ENCODE measurements around the gene GRIK4.

Gene GRIK4

DNA sequence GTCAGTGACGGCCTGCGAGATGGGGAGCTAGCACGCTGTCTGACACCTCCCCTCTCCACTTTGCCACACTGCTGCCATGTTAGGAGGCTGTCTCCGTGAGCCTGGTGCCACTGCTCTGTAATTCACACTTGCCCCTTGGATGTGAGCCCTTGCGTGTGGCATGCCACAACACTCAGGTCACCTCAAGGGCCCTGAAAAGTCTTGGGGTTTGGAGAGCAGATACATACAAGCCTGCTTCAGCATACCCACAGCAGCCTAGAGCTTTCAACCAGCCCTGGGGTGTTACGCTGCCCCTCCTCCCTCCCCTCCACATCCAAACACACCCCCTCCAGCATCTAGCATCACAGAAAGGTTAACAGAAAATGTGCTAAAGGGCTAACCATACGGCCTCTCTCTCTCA is 442.8 kb downstream of the GRIK4 start:
- no peak for DNase-seq (ENCODE audit: low spot score)

DNA sequence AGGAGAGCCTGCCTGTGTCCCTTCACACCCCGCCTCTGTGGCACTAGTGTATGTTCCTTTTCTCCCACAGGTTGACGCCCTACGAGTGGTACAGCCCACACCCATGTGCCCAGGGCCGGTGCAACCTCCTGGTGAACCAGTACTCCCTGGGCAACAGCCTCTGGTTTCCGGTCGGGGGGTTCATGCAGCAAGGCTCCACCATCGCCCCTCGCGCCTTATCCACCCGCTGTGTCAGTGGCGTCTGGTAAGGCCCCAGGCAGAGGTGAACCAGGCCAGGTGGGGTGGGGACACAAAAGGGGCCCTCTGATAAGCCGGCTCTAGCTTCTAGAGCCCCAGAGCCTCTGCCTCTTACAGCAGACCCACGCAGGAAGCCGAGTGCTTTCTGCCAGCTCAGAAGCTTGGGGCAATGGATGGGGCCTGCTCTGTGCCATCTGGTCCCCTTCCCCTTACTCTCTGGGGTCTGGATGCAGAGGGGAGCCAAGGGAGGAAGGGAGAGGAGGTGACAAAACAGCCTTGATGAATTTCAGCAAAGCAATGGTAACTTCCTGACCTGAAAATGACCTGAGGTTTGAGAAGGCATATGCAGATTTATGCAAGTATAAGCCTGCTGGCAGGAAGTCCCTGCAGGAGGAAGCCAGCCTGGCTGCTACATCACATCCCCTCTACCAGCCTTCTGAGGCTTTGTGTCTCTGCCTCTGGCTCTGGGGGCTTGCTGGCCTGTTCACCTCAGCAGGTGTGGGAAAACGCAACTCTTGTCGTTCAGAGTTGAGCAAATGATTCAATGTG is 445.4 kb downstream of the GRIK4 start:
- no peak for DNase-seq (ENCODE audit: low spot score)

DNA sequence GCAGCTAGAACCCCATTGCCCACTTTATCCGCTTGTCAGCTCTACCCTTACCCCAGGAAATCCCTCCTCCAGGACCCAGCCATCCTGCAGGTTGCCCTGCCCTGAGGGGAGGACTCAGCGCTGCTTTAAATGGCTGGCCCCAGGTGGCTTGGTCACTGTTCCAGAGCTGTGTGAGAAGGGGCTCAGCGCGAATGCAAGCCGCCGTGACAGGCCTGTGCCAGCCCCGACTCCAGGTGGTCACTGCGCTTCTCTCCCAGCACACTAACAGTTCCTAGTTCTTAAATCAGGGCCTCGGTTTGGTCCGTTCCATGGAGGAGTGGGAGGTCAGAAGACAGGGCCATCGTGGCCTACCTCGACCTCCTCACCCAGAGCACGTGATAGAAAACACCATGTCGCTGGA is 446.6 kb downstream of the GRIK4 start:
- DNase-seq (ENCODE audit: low spot score): no peak

DNA sequence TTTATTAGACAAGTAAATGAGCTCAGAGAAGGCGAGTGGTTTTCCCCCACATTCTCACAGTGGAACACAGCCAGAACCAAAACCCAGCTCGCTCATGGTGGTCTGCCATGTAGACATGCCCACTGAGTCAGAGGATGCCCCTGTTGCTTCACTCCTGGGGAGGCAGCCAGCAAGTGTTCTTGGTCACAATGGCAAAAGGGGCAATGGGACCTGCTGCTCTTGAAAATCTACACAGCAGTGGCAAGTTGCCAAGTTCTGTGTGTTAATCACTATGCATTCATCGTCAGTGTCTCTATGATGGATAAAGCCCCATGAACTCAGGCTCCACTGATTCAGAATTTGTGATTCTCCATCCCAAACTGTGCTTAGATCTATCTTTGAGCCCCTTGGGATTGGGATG is 447.6 kb downstream of the GRIK4 start:
- no peak for DNase-seq (ENCODE audit: low spot score)

DNA sequence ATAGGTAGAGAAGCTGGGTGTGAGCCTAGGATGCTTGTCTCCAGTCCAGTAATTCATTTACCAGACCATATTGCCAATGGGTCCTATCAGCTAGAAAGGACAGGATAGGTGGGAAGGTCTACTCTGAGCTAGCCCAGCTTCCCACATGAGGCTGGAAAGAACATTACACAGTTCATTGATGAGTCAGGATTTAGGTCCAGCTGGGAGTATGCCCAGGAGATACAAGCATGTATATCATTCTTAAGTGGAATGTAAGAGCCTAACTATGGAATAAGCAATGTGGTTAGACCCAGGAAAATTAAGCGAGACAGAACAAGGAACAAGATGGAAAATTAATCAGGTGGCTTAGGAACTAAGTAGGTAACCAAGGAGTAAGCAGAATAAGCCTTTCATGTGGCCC is 453.3 kb downstream of the GRIK4 start:
- DNase-seq (ENCODE audit: low spot score): no peak

DNA sequence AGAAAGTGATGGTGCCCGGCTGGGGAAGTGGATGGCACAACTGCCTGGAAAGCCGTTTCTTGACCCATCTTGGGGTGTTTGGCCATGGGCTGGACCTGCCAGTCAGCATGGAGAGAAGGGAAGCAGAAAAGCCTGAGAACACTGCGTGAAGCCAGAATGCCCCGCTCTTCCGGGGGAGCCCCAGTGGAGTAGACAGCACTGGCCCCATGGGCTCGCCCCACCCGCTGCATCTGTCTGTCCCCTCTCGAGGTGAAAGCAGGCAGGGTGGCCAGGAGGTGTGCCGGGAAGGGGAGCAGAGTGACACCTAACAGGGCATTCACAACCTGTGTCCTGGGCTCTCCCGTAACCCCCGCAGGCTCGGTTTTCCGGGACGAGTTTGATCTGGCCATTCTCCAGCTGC is 455.3 kb downstream of the GRIK4 start:
- no peak for DNase-seq (ENCODE audit: low spot score)

DNA sequence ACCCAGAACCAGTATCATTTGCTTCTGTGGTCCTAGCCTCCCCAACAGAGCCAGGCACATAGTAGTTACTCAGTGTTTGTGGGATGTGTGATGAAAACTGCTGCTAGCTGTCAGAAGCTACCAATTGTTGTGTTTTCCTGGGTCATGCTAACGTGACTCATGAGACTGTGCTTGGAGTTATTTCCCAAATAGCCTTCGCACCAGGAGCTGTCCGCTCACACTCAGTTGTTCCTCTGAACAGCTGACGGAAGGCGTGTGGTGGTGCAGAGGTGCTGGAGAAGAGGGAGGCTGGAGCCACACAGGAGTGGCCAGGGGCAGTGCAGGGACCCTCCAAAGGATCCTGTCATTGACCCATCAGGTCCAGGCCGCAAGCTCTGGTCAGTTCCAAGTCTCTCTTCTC is 458.4 kb downstream of the GRIK4 start:
- DNase-seq (ENCODE audit: low spot score): no peak

DNA sequence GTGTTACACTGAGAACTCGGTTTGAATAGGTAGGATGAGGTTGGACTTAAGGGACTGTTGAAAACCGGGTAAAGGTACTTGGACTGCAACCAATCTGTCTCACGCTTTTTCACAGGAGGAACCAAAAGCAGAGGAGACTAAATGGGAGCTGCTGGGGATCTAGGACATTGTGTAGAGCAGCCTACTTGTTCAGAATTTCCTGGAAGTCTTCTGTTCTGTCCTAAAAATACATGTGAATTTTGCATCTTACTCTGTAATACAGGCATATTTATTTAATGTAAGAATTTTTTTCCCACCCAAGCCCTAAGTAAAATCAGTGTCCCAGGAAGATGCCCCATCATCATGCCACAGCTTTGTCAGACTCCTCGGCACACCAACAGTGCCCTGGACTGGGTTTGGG is 460.3 kb downstream of the GRIK4 start:
- DNase-seq (ENCODE audit: low spot score): no peak

DNA sequence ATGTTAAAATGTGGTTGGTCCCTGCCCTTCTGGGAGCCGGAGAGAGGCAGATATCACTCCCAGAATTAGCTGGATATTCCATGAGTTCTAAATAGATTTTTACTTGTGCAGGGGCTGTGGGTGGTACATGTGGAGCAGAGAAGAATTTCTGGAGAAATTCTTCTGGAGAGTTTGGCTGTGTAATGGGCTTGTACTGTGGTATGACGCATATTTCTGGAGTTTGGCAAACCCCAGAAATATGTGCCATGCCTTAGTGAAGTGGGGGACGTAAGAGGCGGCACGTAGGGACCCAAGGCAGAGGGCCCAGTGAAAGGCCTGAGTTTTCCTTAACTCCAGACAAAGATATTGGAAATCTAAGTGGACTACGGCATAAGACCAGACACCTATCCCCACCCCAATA is 461.1 kb downstream of the GRIK4 start:
- no peak for DNase-seq (ENCODE audit: low spot score)

DNA sequence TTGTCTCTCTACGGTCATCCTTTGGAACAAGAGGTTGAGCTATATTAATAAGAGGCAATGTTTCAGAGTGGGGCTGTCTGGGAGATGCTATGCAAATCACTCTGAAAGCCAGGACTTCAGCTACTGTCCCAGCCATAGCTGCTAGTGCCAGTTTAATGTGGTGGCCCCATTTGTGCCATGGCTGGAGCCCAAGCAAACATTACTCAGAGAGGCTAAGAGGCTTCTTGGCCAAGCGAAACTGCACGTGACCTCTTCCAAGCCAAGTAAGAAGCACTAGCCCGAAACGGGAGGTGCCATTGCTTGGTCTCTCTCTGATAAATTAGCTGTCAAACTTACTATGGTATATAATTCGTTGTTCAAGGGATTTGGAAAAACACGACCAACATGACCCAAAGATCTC is 462.0 kb downstream of the GRIK4 start:
- no peak for DNase-seq (ENCODE audit: low spot score)

DNA sequence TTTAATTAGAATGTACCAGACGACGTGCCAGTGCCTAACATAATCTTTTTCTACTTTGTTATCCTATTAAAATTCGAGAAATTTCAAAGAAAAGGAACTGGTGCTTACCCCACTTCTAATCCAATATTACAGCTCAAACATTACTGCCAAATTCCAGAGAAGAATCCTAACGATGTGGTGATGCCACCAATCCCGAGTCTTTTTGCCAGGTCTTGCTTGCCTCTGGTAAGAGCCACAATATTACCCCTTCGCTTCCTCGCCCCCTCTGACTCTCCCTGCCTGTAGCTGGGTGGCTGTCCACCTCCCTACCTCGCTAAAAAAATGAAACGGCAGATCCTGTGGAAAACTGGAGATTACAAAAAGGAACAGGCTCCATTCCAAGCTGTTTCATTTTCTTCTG is 462.9 kb downstream of the GRIK4 start:
- no peak for DNase-seq (ENCODE audit: low spot score)

DNA sequence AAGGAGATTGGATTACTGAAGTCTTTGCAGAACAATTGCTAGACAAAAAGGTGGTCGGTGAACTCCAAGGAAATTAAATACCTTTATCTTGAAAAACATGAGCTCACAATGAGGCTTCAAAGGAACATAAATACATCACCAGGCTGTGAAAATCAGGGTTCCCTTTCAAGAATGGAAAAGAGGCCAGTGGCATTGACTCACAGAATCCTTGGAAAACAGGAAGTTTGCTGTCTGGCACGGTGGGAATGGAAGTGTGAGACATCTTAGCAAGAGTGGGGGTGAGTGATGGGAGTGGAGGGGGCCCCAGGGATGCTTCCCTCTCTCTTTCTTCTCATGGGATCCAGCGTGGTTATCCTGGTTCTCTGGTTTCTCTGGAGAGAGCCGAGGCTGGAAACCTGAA is 463.4 kb downstream of the GRIK4 start:
- no peak for DNase-seq (ENCODE audit: low spot score)

DNA sequence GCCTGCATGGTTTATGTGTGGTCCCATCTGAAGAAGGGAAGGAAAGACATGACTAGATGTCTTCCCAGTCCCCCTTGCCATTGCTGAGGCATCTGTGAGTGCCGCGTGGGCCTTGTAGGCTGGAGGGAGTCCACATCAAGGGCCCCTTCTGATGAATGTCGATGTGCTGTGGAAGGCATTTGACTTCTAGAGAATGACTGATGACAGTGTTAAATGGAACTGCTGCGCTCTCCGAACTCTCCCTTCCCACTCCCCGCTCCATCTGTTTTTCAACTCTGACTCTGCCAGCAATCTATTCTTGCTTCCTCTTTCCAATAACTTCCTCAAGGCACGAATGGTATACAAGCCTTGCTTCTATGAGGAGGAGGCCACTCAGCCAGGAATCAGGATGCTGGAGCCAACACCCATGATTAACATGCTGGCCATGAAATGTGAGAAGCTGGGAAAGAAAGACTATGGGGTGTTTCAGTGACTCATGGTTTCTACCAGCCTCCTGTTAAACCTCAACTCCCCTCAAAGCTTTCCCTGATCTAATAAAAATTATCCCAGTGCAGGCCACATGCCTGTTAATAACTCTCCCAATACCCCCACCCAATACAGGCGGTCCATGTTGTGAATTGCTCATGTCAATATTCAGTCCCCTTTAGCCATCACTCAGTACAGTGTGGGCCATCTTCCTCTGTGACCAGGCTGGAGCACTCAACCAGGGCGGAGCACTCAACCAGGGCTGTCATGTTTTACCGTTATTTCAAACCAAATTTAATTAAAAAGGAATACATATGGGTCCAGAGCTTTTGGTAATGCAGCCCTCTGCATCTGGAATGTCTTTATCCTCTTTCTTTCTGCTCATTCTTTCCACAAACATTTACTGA is 466.0 kb downstream of the GRIK4 start:
- no peak for DNase-seq (ENCODE audit: low spot score)

DNA sequence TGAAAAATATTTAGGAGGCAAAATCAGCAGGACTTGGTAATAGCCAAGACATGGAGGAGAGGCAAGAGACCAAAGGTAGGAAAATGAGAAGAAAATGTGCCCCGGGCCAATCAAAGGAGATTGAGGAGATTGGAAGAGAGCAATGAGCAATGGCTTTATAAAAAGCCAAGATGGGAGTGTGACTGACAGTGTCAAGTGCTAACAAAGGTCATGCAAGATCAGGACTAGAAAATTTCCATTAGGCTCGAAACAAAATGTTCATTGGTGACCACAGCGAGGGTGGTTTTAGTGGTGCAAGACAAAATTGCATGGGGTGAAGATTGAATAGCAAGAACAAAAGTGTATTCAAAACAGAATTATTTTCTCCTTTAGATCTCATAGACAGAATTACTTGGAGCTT is 467.2 kb downstream of the GRIK4 start:
- DNase-seq (ENCODE audit: low spot score): no peak

DNA sequence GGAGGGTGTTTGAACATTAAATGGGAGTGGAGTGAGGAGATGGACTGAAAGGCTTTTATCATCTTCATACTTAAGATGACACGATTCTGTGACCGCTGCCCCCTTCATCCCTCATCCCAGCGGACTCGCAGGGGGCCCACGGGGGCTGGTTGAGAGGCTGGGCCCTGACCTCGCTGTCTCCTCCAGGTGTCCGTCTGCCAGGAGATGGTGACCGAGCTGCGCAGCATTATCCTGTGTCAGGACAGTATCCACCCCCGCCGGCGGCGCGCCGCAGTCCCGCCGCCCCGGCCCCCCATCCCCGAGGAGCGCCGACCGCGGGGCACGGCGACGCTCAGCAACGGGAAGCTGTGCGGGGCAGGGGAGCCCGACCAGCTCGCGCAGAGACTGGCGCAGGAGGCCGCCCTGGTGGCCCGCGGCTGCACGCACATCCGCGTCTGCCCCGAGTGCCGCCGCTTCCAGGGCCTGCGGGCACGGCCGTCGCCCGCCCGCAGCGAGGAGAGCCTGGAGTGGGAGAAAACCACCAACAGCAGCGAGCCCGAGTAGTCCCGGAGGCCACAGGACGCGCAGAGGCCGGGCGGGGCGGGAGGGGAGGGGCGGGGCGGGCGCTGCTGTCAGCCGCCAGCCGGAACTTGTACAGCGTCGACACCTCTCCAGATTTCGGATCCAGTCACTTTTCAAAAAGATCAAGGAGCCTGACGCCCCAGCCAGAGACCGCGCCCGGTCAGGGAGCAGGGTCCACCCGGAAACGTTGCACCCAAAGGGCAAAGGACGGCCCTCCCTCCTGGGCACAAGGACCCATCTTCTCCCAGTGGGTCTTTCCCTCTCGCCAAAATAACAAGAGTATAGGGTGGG is 474.4 kb downstream of the GRIK4 start:
- DNase-seq (ENCODE audit: low spot score): peak; percentile 52

DNA sequence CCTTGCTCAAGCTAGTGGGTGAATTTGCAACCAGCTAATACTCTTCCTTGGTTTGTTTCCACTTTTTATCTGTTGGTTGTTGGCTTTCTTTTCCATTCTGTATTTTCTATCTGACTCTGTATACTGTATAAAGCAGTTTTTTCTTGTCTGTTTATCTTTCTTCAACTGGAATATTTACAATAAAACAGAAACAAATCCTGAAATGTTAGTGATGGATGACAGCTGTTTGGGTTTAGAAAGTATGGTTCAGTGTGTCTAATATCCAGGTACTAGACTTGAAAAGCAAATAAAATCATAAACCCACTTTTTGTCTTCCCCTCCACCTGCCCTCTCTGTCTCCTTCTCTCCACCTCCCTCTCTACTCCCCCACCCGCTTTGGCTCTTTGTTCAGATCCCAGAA is 477.1 kb downstream of the GRIK4 start:
- no peak for DNase-seq (ENCODE audit: low spot score)

DNA sequence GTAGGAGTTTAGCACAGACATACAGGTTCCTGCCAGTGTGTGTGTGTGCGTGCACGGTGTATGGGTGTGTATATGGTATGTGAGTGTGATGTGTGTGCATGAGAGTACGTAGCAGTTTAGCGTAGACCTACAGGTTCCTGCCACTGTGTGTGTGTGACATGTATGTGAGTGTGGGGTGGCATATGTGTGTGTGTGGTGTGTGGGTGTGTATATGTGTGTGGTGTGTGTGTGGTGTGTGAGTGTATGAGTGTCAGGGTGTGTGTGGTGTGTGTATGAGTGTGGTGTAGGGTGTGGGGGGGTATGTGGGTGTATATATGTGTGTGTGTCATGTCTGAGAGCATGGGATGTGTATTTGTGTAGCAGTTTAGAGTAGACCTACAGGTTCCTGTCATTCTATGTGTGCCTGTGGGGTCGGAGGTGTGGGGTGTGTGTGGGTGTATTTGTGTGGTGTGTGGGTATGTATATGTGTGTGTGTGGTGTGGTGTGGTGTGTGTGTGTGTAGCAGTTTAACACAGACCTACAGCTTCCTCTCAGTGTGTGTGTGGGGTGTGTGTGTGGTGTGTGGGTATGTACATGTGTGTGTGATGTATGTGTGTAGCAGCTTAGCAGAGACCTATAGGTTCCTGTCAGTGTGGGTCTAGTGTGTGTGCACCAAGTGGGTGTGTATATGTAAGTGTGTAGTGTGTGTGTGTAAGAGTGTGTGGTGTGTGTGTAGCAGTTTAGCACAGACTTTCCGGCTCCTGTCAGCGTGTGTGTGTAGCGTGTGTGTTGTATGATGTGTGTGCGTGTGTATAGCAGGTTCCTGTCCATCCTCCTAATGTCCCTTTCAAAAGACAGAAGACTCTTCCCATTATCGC is 480.5 kb downstream of the GRIK4 start:
- no peak for DNase-seq (ENCODE audit: low spot score)

DNA sequence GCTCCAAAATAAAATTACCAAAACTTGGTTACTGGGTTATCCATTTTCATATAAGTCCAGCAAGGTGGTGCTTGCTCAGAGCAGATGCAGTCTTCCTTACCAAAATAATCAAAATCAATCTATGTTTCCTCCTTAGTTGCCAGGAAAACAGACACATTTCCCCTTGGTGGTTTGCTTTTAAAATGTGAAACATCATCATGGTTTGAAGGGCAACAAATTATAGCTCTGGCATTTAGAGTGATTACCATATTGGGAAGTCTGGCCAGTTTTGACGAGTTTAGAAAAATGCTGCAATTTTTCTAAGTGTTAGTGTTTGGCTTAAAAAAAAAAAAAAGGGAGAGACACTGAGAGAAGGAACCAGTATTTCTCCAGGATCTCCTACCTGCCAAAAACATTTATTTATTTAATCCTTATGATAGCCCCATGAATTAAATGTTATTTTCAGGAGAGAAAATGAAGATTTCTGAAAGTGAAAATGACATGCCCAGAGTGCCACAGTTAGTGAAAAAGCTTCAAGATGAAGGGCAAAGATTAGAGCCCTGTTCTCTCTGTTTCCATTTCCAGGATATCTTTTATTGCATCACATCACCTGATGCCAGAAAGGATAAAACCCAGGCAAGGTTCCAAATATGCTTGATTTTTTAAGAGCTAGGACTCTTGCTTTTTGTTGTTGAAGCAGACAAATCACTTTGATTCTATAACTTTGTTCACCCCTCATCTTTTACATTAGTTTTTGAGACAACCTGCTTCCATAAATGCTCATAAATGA is 482.7 kb downstream of the GRIK4 start:
- no peak for DNase-seq (ENCODE audit: low spot score)

DNA sequence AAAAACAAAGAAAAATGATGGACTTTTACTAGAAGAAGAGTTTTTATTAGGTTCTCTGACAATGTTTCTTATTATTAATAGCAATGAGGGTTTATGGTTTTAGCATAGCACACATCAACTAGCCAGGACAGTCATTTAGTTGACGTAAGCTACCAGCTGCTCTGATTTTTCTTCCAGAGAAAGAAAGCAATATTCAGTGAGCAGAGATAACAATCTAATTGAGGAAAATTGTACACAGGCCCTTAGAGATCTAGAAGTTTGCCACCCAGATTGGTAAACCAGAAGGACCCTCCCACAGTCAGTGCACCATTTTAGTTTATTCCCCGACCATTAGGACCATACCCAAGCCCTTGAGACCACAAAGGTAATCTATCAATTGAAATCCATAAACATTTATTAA is 483.6 kb downstream of the GRIK4 start:
- no peak for DNase-seq (ENCODE audit: low spot score)

DNA sequence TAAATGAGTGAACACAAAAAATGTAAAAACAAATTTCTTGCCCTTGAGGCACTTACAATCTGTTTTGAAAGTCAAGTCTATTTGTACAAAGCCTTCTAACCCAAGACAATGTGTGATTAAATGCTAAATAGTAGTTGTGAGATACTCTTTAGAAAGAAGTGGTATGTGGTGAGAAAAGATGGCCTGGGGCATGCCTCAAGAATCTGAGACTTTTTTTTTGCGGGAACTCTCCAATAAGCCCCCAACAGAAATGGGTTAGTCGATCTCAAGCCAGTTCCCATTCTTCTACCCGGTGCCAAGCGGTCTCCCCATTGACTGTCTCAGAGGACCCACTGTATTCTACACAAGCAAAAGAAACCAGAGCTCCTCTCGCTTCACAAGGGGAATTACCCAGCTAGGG is 485.4 kb downstream of the GRIK4 start:
- DNase-seq (ENCODE audit: low spot score): no peak

DNA sequence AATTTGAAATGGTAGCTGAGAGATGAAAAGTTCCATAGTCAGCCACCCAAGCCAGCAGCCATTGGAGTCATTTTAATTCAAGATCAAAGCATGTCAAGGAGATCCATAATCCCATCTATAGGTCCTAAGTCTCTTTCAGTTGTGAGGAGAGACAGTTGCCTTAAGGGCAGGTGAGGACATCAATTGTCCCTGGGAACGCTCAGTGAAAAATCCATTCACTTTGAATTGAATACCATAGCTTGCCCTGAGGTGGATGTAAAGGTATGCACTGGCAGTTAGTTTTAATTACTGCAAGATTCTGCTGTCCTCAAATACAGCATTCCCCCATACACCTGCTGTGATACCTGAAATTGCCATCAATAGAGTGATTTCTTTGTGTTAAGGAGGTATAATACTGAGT is 487.0 kb downstream of the GRIK4 start:
- no peak for DNase-seq (ENCODE audit: low spot score)

Measured in D341Med (cell line).